ENCODE measurements around the gene PLCB1.

DNA sequence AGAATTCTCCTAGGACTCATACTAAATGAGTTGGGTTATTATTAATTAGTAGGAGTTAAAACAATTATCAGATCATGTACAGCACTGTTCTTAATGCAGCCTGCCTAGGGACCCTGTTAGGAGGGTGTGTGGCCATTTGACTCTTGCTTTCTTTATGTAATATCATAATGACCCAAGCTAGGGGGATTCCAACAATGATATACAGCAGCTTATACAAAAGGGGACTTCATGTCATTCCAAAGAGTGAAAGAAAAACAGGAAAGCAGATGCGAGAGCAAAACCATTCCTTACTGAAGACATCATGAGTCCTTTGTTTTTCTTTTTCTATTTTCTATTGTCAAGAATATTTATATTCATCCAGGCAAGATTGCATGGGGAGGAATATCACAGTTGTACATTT is 455.2 kb downstream of the PLCB1 start:
- TF ChIP-seq, protein P1, sequence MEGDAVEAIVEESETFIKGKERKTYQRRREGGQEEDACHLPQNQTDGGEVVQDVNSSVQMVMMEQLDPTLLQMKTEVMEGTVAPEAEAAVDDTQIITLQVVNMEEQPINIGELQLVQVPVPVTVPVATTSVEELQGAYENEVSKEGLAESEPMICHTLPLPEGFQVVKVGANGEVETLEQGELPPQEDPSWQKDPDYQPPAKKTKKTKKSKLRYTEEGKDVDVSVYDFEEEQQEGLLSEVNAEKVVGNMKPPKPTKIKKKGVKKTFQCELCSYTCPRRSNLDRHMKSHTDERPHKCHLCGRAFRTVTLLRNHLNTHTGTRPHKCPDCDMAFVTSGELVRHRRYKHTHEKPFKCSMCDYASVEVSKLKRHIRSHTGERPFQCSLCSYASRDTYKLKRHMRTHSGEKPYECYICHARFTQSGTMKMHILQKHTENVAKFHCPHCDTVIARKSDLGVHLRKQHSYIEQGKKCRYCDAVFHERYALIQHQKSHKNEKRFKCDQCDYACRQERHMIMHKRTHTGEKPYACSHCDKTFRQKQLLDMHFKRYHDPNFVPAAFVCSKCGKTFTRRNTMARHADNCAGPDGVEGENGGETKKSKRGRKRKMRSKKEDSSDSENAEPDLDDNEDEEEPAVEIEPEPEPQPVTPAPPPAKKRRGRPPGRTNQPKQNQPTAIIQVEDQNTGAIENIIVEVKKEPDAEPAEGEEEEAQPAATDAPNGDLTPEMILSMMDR (conservative IDR thresholded peaks at IDR 0.05): no peak
- no peak for TF ChIP-seq EZH2 (IDR thresholded peaks at IDR 0.05; ENCODE audit: low read depth)

Data from PC-9 (cell line).